GM12878 (cell line): ENCODE measurements around the gene DEF6.

Experiments
- SMC3 ChIP-seq: IDR thresholded peaks from 2 replicates; pipeline ENCODE4 v1.6.1; 2011; ENCODE audit warnings: low read length, improper control_type of control experiment, borderline replicate concordance
- SRF ChIP-seq, 2 experiments: IDR thresholded peaks; 2 replicates each; pipeline ENCODE4 v1.6.1; 2011; ENCODE audit warnings: low read depth in 2 of 2, low read length in 2 of 2, mild to moderate bottlenecking in 1 of 2, moderate library complexity in 1 of 2
- SUZ12 ChIP-seq: fragments of 200-600 bp; sonication (generic); IDR thresholded peaks from one replicate; pipeline ENCODE4 v1.6.1; 2018; ENCODE audit warnings: antibody characterized with exemption, mild to moderate bottlenecking; ENCODE audit not compliant: unreplicated experiment
- ZNF274 ChIP-seq: IDR thresholded peaks from one replicate; pipeline ENCODE4 v1.8.0; 2011; ENCODE audit not compliant: insufficient read length, insufficient read depth
- TF ChIP-seq, protein P1 (sequence below), 3 experiments: IDR thresholded peaks in 2 of 3; conservative IDR thresholded peaks in 1 of 3; 2 replicates each; pipeline ENCODE4 v1.5.1; 2011; ENCODE audit warnings: low read depth in 3 of 3, low read length in 3 of 3, mild to moderate bottlenecking in 3 of 3, control low read depth in 2 of 3, moderate library complexity in 2 of 3, inconsistent platforms in 1 of 3, mixed read lengths in 1 of 3; ENCODE audit not compliant: control insufficient read depth in 2 of 3, insufficient read depth in 1 of 3; ENCODE audit errors: extremely low read depth in 1 of 3
- TF ChIP-seq, protein P2 (sequence below): IDR thresholded peaks from 2 replicates; pipeline ENCODE4 v1.6.1; 2011; ENCODE audit warnings: low read depth, mild to moderate bottlenecking, low read length, moderate library complexity, borderline replicate concordance; ENCODE audit errors: extremely low read depth
- TF ChIP-seq, protein P3 (sequence below): fragments of 450-650 bp; IDR thresholded peaks from 2 replicates; pipeline ENCODE4 v1.6.1; 2017; ENCODE audit warnings: mild to moderate bottlenecking, moderate library complexity

DNA sequence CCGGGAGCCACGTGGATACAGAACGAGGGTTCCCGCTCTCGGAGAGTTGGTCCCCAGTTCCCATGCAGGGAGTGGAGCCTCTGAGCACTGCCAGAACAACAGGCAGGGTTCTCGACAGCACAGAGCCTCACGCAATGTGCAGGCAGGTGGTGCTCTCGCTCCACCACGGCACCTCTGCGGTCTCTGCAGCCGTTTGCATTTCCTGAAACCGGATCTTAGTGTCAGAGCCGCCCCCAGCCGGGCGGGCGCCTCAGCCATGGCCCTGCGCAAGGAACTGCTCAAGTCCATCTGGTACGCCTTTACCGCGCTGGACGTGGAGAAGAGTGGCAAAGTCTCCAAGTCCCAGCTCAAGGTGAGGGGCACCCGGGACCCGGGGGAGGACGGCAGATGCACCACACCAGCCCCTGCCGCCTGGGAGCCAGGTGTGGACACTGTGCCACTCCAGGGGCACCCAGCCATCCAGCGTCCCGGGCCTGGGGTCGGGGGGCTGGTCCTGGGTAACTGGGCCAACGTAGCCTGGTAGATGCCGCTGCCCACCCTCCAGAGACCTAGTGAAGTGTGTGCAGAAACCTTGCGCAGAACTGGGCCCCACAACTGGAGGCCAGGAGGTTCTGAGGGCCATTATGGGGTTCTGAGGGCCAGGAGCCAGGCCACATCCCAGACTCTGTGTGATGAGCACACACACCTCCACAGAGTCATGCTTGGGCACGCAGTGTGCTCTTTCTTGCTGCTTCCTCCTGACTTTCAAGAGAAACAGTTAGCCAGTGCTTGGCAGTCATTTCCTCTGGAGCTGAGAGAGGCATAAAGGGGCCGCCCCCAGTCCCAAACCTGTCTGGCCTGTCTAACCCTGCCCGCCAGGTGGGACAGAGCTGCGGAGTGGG, at the start of gene DEF6:
- no peak for TF ChIP-seq ZNF274
- TF ChIP-seq, protein P1, sequence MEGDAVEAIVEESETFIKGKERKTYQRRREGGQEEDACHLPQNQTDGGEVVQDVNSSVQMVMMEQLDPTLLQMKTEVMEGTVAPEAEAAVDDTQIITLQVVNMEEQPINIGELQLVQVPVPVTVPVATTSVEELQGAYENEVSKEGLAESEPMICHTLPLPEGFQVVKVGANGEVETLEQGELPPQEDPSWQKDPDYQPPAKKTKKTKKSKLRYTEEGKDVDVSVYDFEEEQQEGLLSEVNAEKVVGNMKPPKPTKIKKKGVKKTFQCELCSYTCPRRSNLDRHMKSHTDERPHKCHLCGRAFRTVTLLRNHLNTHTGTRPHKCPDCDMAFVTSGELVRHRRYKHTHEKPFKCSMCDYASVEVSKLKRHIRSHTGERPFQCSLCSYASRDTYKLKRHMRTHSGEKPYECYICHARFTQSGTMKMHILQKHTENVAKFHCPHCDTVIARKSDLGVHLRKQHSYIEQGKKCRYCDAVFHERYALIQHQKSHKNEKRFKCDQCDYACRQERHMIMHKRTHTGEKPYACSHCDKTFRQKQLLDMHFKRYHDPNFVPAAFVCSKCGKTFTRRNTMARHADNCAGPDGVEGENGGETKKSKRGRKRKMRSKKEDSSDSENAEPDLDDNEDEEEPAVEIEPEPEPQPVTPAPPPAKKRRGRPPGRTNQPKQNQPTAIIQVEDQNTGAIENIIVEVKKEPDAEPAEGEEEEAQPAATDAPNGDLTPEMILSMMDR (IDR thresholded peaks at IDR 0.05 in 2 of 3, conservative IDR thresholded peaks at IDR 0.05 in 1 of 3; ENCODE audit: control insufficient read depth in 2 of 3, extremely low read depth in 1 of 3, insufficient read depth in 1 of 3, low read depth in 3 of 3, low read length in 3 of 3), result peak; percentile 92 to 99 (median 97); a peak in 5 of 6 replicates
- TF ChIP-seq, protein P2, sequence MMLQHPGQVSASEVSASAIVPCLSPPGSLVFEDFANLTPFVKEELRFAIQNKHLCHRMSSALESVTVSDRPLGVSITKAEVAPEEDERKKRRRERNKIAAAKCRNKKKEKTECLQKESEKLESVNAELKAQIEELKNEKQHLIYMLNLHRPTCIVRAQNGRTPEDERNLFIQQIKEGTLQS, result no peak
- TF ChIP-seq SRF (IDR thresholded peaks at IDR 0.05; ENCODE audit: low read depth in 2 of 2, low read length in 2 of 2), result no peak
- peak; percentile 95 for TF ChIP-seq SMC3
- TF ChIP-seq, protein P3, sequence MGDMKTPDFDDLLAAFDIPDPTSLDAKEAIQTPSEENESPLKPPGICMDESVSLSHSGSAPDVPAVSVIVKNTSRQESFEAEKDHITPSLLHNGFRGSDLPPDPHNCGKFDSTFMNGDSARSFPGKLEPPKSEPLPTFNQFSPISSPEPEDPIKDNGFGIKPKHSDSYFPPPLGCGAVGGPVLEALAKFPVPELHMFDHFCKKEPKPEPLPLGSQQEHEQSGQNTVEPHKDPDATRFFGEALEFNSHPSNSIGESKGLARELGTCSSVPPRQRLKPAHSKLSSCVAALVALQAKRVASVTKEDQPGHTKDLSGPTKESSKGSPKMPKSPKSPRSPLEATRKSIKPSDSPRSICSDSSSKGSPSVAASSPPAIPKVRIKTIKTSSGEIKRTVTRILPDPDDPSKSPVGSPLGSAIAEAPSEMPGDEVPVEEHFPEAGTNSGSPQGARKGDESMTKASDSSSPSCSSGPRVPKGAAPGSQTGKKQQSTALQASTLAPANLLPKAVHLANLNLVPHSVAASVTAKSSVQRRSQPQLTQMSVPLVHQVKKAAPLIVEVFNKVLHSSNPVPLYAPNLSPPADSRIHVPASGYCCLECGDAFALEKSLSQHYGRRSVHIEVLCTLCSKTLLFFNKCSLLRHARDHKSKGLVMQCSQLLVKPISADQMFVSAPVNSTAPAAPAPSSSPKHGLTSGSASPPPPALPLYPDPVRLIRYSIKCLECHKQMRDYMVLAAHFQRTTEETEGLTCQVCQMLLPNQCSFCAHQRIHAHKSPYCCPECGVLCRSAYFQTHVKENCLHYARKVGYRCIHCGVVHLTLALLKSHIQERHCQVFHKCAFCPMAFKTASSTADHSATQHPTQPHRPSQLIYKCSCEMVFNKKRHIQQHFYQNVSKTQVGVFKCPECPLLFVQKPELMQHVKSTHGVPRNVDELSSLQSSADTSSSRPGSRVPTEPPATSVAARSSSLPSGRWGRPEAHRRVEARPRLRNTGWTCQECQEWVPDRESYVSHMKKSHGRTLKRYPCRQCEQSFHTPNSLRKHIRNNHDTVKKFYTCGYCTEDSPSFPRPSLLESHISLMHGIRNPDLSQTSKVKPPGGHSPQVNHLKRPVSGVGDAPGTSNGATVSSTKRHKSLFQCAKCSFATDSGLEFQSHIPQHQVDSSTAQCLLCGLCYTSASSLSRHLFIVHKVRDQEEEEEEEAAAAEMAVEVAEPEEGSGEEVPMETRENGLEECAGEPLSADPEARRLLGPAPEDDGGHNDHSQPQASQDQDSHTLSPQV, result no peak; the same call in 1 of the 2 replicates
- TF ChIP-seq SUZ12, result no peak
